PC-3 (cell line): ENCODE measurements around the gene ELANE.

Experiments used
- CTCF ChIP-seq: fragments of 300-600 bp; sonication (generic); conservative IDR thresholded peaks from 2 replicates; pipeline ENCODE4 v1.5.1; 2017; ENCODE audit warnings: antibody characterized with exemption, low read depth, mild to moderate bottlenecking, low read length
- EZH2phosphoT487 ChIP-seq: fragments of 300-600 bp; sonication (generic); IDR thresholded peaks from 2 replicates; pipeline ENCODE4 v1.6.1; 2018; ENCODE audit warnings: mild to moderate bottlenecking, antibody characterized with exemption, low read length, borderline replicate concordance

DNA sequence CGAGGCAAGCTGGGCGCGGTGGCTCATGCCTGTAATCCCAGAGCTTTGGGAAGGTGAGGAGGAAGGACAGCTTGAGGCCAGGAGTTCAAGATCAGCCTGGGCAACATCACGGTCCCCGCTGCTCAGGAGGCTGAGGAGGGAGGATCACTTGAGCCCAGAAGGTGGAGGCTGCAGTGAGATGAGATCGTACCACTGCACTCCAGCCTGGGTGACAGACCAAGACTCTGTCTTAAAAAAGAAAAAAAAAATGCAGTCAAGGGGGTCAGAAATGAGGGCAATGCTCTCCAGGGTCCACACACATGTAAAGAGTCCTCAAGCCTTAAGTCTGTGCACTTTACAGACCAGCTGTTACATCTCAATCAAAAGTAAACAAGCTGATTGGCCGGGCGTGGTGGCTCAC lies 52.4 kb downstream of the ELANE start:
- TF ChIP-seq CTCF (no peak), EZH2phosphoT487 (no peak)
